Measurements from ENCODE around the gene ACSBG1. TPM values are rescaled to one million over a fixed set of nuclear protein-coding genes. Genes with fewer than 3 reads are reported as not detected.
A peak's percentile ranks its signal among the peaks of the same experiment; 100 is the strongest.

The ACSBG1 gene
- total and polyA plus RNA-seq, 4 donors = 0.47 to 7.9 (median 2.5) TPM

DNA sequence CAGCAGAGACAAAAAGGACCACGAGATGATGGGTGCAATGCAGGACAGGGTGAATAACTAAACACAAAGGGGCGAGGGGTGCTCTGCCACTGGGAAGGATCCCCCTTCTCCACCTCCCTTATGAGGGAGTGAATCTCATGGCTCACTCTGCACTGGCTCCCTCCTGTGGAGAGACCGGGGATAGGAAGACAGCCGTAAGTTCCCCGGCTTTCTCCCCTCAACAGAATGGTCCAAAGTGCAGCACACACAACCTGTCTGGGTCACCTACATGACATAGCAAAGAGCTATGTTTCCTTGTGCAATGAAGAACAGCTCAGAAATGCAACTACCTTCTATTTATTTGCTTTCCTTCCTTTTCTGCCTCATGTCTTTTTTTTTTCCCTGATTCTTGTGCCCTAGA is 7.8 kb upstream of the ACSBG1 start:
- no peaks in the 10 kb centered on the region for H3K27me3 ChIP-seq (ENCODE audit: control insufficient read depth in 3 of 3, insufficient read depth in 3 of 3, low read length in 2 of 3)
- no peaks in the 10 kb centered on the region for H3K9me3 ChIP-seq (ENCODE audit: control insufficient read depth in 4 of 4, insufficient read depth in 3 of 4, low read length in 3 of 4)
- DNase-seq = no peak
- H3K4me1 ChIP-seq (ENCODE audit: control insufficient read depth in 5 of 5, insufficient read depth in 5 of 5, low read length in 5 of 5) = peaks cover 0 to 9% (median 0%) of the 10 kb centered on the region in 5 donors
- 74 to 76% methylated on average over 5 of the region's 5 CpGs for WGBS, 2 donors
- ATAC-seq (ENCODE audit: insufficient read depth, low FRiP score) = no peak
- H3K27ac ChIP-seq (ENCODE audit: low read depth in 1 of 2, low read length in 1 of 2) = no peak overlapping the region
- no peak overlapping the region for H3K4me3 ChIP-seq
- no peaks in the 10 kb centered on the region for H3K36me3 ChIP-seq (ENCODE audit: control insufficient read depth in 4 of 4, insufficient read depth in 4 of 4, low read length in 4 of 4)
- H3K9ac ChIP-seq (ENCODE audit: insufficient read depth in 1 of 2, low read length in 2 of 2) = no peak overlapping the region
- TF ChIP-seq, protein P1, sequence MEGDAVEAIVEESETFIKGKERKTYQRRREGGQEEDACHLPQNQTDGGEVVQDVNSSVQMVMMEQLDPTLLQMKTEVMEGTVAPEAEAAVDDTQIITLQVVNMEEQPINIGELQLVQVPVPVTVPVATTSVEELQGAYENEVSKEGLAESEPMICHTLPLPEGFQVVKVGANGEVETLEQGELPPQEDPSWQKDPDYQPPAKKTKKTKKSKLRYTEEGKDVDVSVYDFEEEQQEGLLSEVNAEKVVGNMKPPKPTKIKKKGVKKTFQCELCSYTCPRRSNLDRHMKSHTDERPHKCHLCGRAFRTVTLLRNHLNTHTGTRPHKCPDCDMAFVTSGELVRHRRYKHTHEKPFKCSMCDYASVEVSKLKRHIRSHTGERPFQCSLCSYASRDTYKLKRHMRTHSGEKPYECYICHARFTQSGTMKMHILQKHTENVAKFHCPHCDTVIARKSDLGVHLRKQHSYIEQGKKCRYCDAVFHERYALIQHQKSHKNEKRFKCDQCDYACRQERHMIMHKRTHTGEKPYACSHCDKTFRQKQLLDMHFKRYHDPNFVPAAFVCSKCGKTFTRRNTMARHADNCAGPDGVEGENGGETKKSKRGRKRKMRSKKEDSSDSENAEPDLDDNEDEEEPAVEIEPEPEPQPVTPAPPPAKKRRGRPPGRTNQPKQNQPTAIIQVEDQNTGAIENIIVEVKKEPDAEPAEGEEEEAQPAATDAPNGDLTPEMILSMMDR (IDR thresholded peaks at IDR 0.05; ENCODE audit: control extremely low read depth, extremely low read depth) = no peak

DNA sequence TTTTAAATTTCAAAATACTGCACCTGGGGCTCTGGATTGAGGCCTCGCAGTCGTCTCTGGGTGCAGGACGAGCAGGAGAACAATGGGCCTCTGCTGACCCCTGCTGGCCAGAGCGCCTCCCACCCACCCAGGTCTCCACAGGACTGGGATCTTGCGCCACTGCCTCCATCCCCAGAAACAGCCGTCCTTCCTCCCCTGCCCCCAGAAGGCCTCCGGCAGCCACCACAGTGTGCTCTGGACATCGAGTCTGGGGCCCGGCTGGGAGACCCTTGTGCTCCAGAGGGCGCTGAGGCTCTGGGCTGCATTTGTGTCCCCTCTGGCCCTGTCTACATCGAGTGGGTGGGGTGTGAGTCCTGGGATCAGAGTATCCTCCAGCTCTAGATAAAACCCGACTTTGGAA is 6.7 kb upstream of the ACSBG1 start:
- Histone ChIP-seq H3K27ac (ENCODE audit: low read depth in 1 of 2, low read length in 1 of 2) (no peak overlapping the region), H3K4me3 (no peak overlapping the region), H3K9ac (ENCODE audit: insufficient read depth in 1 of 2, low read length in 2 of 2) (no peak overlapping the region), H3K4me1 (ENCODE audit: control insufficient read depth in 5 of 5, insufficient read depth in 5 of 5, low read length in 5 of 5) (peaks cover 0 to 9% (median 0%) of the 10 kb centered on the region in 5 donors), H3K9me3 (ENCODE audit: control insufficient read depth in 4 of 4, insufficient read depth in 3 of 4, low read length in 3 of 4) (peaks cover 0 to 1% (median 0%) of the 10 kb centered on the region in 4 donors), H3K36me3 (ENCODE audit: control insufficient read depth in 4 of 4, insufficient read depth in 4 of 4, low read length in 4 of 4) (no peaks in the 10 kb centered on the region), H3K27me3 (ENCODE audit: control insufficient read depth in 3 of 3, insufficient read depth in 3 of 3, low read length in 2 of 3) (no peaks in the 10 kb centered on the region)
- 13% methylated on average over 12 of the region's 12 CpGs for WGBS, 2 donors
- TF ChIP-seq, protein P1 (IDR thresholded peaks at IDR 0.05; ENCODE audit: control extremely low read depth, extremely low read depth) = peak; percentile 85
- DNase-seq = peak; percentile 82 to 85 (median 83)
- peak; percentile 90 for ATAC-seq (ENCODE audit: insufficient read depth, low FRiP score)

DNA sequence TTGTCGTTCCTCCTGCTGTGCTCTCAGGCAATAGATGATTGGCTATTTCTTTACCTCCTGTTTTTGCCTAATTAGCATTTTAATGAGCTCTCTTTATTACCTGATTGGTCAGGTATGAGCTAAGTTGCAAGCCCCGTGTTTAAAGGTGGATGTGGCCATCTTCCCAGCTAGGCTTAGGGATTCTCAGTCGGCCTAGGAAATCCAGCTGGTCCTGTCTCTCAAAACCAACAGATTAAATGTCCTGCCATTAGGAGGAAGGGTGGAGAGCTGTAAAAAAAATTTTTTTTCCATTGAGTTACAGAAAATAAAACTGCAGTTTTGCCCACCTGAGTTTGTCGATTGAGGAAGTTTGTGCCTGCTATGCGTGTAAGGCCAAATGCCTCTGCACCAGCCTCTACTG is 5.4 kb upstream of the ACSBG1 start:
- H3K9me3 ChIP-seq (ENCODE audit: control insufficient read depth in 4 of 4, insufficient read depth in 3 of 4, low read length in 3 of 4) = peaks cover 0 to 1% (median 0%) of the 10 kb centered on the region in 4 donors
- no peaks in the 10 kb centered on the region for H3K36me3 ChIP-seq (ENCODE audit: control insufficient read depth in 4 of 4, insufficient read depth in 4 of 4, low read length in 4 of 4)
- TF ChIP-seq, protein P1 (IDR thresholded peaks at IDR 0.05; ENCODE audit: control extremely low read depth, extremely low read depth) = no peak
- no peaks in the 10 kb centered on the region for H3K27me3 ChIP-seq (ENCODE audit: control insufficient read depth in 3 of 3, insufficient read depth in 3 of 3, low read length in 2 of 3)
- H3K4me1 ChIP-seq (ENCODE audit: control insufficient read depth in 5 of 5, insufficient read depth in 5 of 5, low read length in 5 of 5) = peaks cover 0 to 9% (median 0%) of the 10 kb centered on the region in 5 donors
- 81 to 92% methylated on average over 5 of the region's 5 CpGs for WGBS, 2 donors
- H3K4me3 ChIP-seq = no peak overlapping the region
- DNase-seq (no peak), ATAC-seq (ENCODE audit: insufficient read depth, low FRiP score) (no peak)
- H3K9ac ChIP-seq (ENCODE audit: insufficient read depth in 1 of 2, low read length in 2 of 2) = no peak overlapping the region
- H3K27ac ChIP-seq (ENCODE audit: low read depth in 1 of 2, low read length in 1 of 2) = no peak overlapping the region

DNA sequence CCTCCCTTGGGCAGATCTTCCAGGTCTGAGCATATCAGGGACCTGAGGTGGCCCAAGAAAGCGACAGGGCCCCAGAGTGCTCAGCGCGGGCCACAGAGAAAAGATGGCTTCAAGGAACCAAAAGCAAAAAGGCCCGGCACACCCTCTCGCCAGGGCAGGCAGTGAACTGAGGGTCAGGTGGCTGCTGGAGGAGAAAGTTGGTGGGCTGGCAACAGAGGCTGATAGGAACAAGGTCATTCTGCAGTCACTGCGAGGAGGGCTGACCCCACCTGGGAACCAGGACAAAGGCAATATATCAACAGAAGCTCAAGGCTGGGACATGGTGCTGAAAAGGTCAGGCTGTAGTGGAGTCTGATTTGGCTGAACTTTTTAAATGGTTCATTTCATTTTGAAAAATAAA is 2.8 kb upstream of the ACSBG1 start:
- Histone ChIP-seq H3K9ac (ENCODE audit: insufficient read depth in 1 of 2, low read length in 2 of 2) (no peak overlapping the region), H3K36me3 (ENCODE audit: control insufficient read depth in 4 of 4, insufficient read depth in 4 of 4, low read length in 4 of 4) (no peaks in the 10 kb centered on the region), H3K27me3 (ENCODE audit: control insufficient read depth in 3 of 3, insufficient read depth in 3 of 3, low read length in 2 of 3) (no peaks in the 10 kb centered on the region), H3K4me1 (ENCODE audit: control insufficient read depth in 5 of 5, insufficient read depth in 5 of 5, low read length in 5 of 5) (no peaks in the 10 kb centered on the region), H3K9me3 (ENCODE audit: control insufficient read depth in 4 of 4, insufficient read depth in 3 of 4, low read length in 3 of 4) (peaks cover 0 to 1% (median 0%) of the 10 kb centered on the region in 4 donors), H3K27ac (ENCODE audit: low read depth in 1 of 2, low read length in 1 of 2) (no peak overlapping the region), H3K4me3 (no peak overlapping the region)
- TF ChIP-seq, protein P1 (IDR thresholded peaks at IDR 0.05; ENCODE audit: control extremely low read depth, extremely low read depth) = no peak
- DNase-seq = no peak
- ATAC-seq (ENCODE audit: insufficient read depth, low FRiP score) = no peak
- 76 to 95% methylated on average over 6 of the region's 6 CpGs for WGBS, 2 donors

Data from lung (tissue), 12 donors.